Urothelium cell line (cell line): ENCODE measurements around the gene KCTD5.

Experiments
- DNase-seq: peaks from one replicate; pipeline ENCODE4 v3.0.0; 2011; ENCODE audit warnings: low spot score, mixed read lengths
- FAIRE-seq: peaks from 2 replicates; lab custom pipeline; 2011; peaks lifted over from hg19 to GRCh38; lab: Jason Lieb, UNC

The KCTD5 gene

GRCh38 chr16:2707368-2708289 is 25.3 kb downstream of the KCTD5 start:
- FAIRE-seq (no peak), DNase-seq (no peak)

GRCh38 chr16:2708290-2708639 is 25.9 kb downstream of the KCTD5 start:
- no peak for FAIRE-seq

GRCh38 chr16:2708955-2709587 is 26.7 kb downstream of the KCTD5 start:
- DNase-seq (no peak), FAIRE-seq (no peak)

More at GRCh38 chr16:2708290-2708639, 25.9 kb downstream of the KCTD5 start:
- DNase-seq, result no peak

- DNase-seq (no peak), FAIRE-seq (no peak)
Observed at GRCh38 chr16:2709588-2709984, 27.3 kb downstream of the KCTD5 start.

- FAIRE-seq (no peak), DNase-seq (no peak)
Observed at GRCh38 chr16:2710021-2710710, 27.8 kb downstream of the KCTD5 start.

- DNase-seq (no peak), FAIRE-seq (peak; percentile 91)
Observed at GRCh38 chr16:2710711-2711231, 28.4 kb downstream of the KCTD5 start.

GRCh38 chr16:2711370-2712062 is 29.2 kb downstream of the KCTD5 start:
- DNase-seq (no peak), FAIRE-seq (peak; percentile 56)

GRCh38 chr16:2712063-2712441 is 29.7 kb downstream of the KCTD5 start:
- FAIRE-seq (no peak), DNase-seq (no peak)

- no peak for FAIRE-seq
- DNase-seq, result no peak
Observed at GRCh38 chr16:2712546-2712945, 30.2 kb downstream of the KCTD5 start.

- no peak for DNase-seq
- no peak for FAIRE-seq
Observed at GRCh38 chr16:2713523-2713922, 31.2 kb downstream of the KCTD5 start.

GRCh38 chr16:2713985-2714774 is 31.9 kb downstream of the KCTD5 start:
- FAIRE-seq, result no peak
- DNase-seq, result no peak

- no peak for DNase-seq
- FAIRE-seq, result no peak
Observed at GRCh38 chr16:2715064-2715463, 32.7 kb downstream of the KCTD5 start.

GRCh38 chr16:2715519-2715918 is 33.2 kb downstream of the KCTD5 start:
- DNase-seq (peak; percentile 83), FAIRE-seq (peak; percentile 71)

GRCh38 chr16:2715966-2716885 is 33.9 kb downstream of the KCTD5 start:
- FAIRE-seq (no peak), DNase-seq (no peak)

GRCh38 chr16:2716948-2717347 is 34.6 kb downstream of the KCTD5 start:
- FAIRE-seq (no peak), DNase-seq (no peak)

- FAIRE-seq, result no peak
- DNase-seq, result no peak
Observed at GRCh38 chr16:2717383-2718263, 35.3 kb downstream of the KCTD5 start.

GRCh38 chr16:2719328-2720063 is 37.2 kb downstream of the KCTD5 start:
- FAIRE-seq (no peak), DNase-seq (no peak)
